HepG2 (cell line): Measurements from ENCODE around the gene RHBDL1. TPM values are rescaled to one million over a fixed set of nuclear protein-coding genes. Genes with fewer than 3 reads are reported as not detected.

Experiments used
- HNRNPUL1 ChIP-seq: fragments of 200-400 bp; formaldehyde crosslinking; IDR thresholded peaks from 2 replicates; pipeline ENCODE4 v1.6.1; 2017; ENCODE audit warnings: low read depth, mild to moderate bottlenecking, low read length, moderate library complexity
- PHB2 ChIP-seq: fragments of 450-650 bp; IDR thresholded peaks from 2 replicates; pipeline ENCODE4 v1.6.1; 2018; ENCODE audit not compliant: partially characterized antibody
- SMAD9 ChIP-seq: sonication (generic); formaldehyde crosslinking; IDR thresholded peaks from 2 replicates; pipeline ENCODE4 v1.5.1; 2020; ENCODE audit warnings: mild to moderate bottlenecking, missing genetic modification reagents
- SRSF4 ChIP-seq: fragments of 200-400 bp; formaldehyde crosslinking; IDR thresholded peaks from one replicate; pipeline ENCODE4 v1.6.1; 2018; ENCODE audit warnings: mild to moderate bottlenecking, low read depth, low read length, moderate library complexity; ENCODE audit not compliant: poor library complexity, severe bottlenecking
- SRSF9 ChIP-seq: fragments of 200-400 bp; formaldehyde crosslinking; IDR thresholded peaks from 2 replicates; pipeline ENCODE4 v1.6.1; 2018; ENCODE audit warnings: borderline replicate concordance, mild to moderate bottlenecking, low read depth, low read length; ENCODE audit not compliant: insufficient read depth, poor library complexity, severe bottlenecking
- polyA plus RNA-seq, 8 experiments: library from polyadenylated mRNA; depleted of rRNA in 3 of 8; stranded (reverse) in 7 of 8; unstranded in 1 of 8; fragments of >200 nt; fragmentation: Illumina TruSeq in 4 of 8; extraction: Trizol in 4 of 8; gene quantifications; 2 replicates each; pipeline versions ENCODE4 v1.2.1 to v1.2.3, GENCODE V29; 2011 to 2016; ENCODE audit warnings: low read depth in 4 of 8, missing spikeins in 1 of 8, mixed read lengths in 1 of 8; ENCODE audit not compliant: insufficient read depth in 1 of 8
- total RNA-seq, 5 experiments: library from RNA; depleted of rRNA; stranded (reverse); fragments of >200 nt; fragmentation: Illumina TruSeq; extraction: Trizol; gene quantifications; 2 replicates each; pipeline ENCODE4 v1.2.3, GENCODE V29; 2016; ENCODE audit warnings: low read depth in 1 of 5
- TF ChIP-seq, protein P1 (sequence below): sonication (generic); formaldehyde crosslinking; IDR thresholded peaks from 2 replicates; pipeline ENCODE4; 2020; ENCODE audit warnings: missing genetic modification reagents, mild to moderate bottlenecking, borderline replicate concordance

Gene RHBDL1
- total and polyA plus RNA-seq, 2 of the 13 experiments (the other 11 are each of a cell fraction or from before 2014, with no cell fraction given): 1.8 to 3.8 TPM

DNA sequence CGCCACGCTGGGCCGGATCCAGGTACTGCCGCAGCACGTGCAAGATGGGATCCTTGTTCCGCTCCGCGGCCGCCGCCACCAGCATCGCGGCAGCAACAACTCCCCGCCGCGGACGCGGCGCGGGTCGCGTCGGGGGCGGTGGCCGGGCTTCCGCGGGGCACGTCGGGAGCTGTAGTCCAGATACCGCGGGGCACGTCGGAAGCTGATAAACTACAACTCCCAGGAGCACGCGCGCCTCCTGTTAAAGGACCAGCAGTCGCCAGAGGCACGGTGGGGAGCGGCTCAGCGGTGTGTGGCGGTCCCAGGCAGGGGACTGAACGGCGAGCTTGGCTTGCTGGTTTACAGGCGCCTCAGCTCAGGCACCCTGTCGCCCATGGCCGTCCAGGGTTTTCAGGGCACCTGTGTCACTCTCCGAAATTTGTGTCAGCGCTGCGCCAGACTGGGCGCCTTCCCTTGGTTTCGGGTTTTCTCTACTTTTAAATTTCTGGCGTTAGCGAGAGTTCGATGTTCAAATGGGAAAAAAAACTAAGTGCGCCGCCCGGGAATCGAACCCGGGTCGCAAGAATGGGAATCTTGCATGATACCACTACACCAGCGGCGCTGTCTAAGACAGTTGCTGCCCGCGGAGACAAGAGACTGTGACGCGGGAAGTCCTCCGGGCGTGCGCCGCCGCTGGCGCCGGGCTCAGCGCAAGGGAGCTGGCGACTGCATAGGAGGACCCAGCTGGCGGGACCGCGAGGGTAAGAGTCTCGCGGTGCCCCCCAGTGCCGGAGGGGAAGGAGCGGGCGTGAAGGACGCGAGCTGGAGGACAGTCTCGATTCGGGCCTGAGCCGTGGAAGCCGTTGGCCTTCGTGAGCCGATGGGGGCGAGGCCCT, 39.0 kb upstream of the RHBDL1 start, which contains the start of gene METTL26 (continued):
- no peak for TF ChIP-seq SMAD9 (CRISPR knock-in tag)
- no peak for TF ChIP-seq HNRNPUL1
- TF ChIP-seq SRSF9: no peak
- no peak for TF ChIP-seq SRSF4
- TF ChIP-seq, protein P1, sequence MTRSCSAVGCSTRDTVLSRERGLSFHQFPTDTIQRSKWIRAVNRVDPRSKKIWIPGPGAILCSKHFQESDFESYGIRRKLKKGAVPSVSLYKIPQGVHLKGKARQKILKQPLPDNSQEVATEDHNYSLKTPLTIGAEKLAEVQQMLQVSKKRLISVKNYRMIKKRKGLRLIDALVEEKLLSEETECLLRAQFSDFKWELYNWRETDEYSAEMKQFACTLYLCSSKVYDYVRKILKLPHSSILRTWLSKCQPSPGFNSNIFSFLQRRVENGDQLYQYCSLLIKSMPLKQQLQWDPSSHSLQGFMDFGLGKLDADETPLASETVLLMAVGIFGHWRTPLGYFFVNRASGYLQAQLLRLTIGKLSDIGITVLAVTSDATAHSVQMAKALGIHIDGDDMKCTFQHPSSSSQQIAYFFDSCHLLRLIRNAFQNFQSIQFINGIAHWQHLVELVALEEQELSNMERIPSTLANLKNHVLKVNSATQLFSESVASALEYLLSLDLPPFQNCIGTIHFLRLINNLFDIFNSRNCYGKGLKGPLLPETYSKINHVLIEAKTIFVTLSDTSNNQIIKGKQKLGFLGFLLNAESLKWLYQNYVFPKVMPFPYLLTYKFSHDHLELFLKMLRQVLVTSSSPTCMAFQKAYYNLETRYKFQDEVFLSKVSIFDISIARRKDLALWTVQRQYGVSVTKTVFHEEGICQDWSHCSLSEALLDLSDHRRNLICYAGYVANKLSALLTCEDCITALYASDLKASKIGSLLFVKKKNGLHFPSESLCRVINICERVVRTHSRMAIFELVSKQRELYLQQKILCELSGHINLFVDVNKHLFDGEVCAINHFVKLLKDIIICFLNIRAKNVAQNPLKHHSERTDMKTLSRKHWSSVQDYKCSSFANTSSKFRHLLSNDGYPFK (CRISPR knock-in tag): peak; percentile 56; the same call in 1 of the 2 replicates
- TF ChIP-seq PHB2: no peak
